K562 (cell line): ENCODE measurements around the gene POLR3G. TPM values are rescaled to one million over a fixed set of nuclear protein-coding genes. Genes with fewer than 3 reads are reported as not detected.

ENCODE experiments used
- CBX1 ChIP-seq: sonication (generic); IDR thresholded peaks from 2 replicates; pipeline ENCODE4 v1.6.1; 2016; ENCODE audit warnings: antibody characterized with exemption, low read depth, mild to moderate bottlenecking
- FIP1L1 ChIP-seq: fragments of 200-400 bp; formaldehyde crosslinking; IDR thresholded peaks from 2 replicates; pipeline ENCODE4 v1.6.1; 2018; ENCODE audit warnings: mild to moderate bottlenecking, low read depth, low read length; ENCODE audit not compliant: poor library complexity, severe bottlenecking
- GMEB1 ChIP-seq: fragments of 250-450 bp; sonication (Bioruptor Pico); IDR thresholded peaks from 2 replicates; pipeline ENCODE4 v1.4.0; 2020; ENCODE audit warnings: mild to moderate bottlenecking
- HSF4 ChIP-seq: fragments of 250-450 bp; sonication (Bioruptor Pico); IDR thresholded peaks from 2 replicates; pipeline ENCODE4 v2.1.2; 2022; ENCODE audit warnings: mild to moderate bottlenecking, moderate library complexity, borderline replicate concordance
- LARP7 ChIP-seq: fragments of 450-650 bp; IDR thresholded peaks from 2 replicates; pipeline ENCODE4 v1.6.1; 2016
- MBD2 ChIP-seq: sonication (generic); IDR thresholded peaks from 2 replicates; pipeline ENCODE4 v1.6.1; 2016; ENCODE audit warnings: low read depth, borderline replicate concordance
- MTF1 ChIP-seq: fragments of 250-450 bp; sonication (Bioruptor Pico); IDR thresholded peaks from 2 replicates; pipeline ENCODE4 v1.9.0; 2021; ENCODE audit warnings: moderate library complexity, mild to moderate bottlenecking, inconsistent platforms, borderline replicate concordance
- PHF21A ChIP-seq: fragments of 450-650 bp; IDR thresholded peaks from 2 replicates; pipeline ENCODE4 v1.6.1; 2017; ENCODE audit warnings: low read depth, borderline replicate concordance
- PRPF4 ChIP-seq: fragments of 200-400 bp; formaldehyde crosslinking; IDR thresholded peaks from one replicate; pipeline ENCODE4 v1.6.1; 2017; ENCODE audit warnings: low read length, low read depth, mild to moderate bottlenecking; ENCODE audit not compliant: insufficient read depth, poor library complexity, severe bottlenecking
- SMARCB1 ChIP-seq: IDR thresholded peaks from 2 replicates; pipeline ENCODE4 v1.6.1; 2011; ENCODE audit warnings: improper control_type of control experiment, low read depth; ENCODE audit not compliant: insufficient read length
- TOE1 ChIP-seq, 2 experiments: fragments of 450-650 bp in 1 of 2; sonication (generic) in 1 of 2; formaldehyde crosslinking in 1 of 2; IDR thresholded peaks; 2 replicates each; pipeline versions ENCODE4 v1.7.1 to v1.8.0; 2016 to 2022; ENCODE audit warnings: borderline replicate concordance in 2 of 2, mild to moderate bottlenecking in 2 of 2, antibody characterized with exemption in 1 of 2, inconsistent platforms in 1 of 2, low read depth in 1 of 2, missing genetic modification reagents in 1 of 2, moderate library complexity in 1 of 2
- ZNF407 ChIP-seq: fragments of 450-650 bp; IDR thresholded peaks from 2 replicates; pipeline ENCODE4 v1.6.1; 2016; ENCODE audit warnings: low read depth
- ZNF75A ChIP-seq: fragments of 450-650 bp; formaldehyde crosslinking; IDR thresholded peaks from 2 replicates; pipeline ENCODE4 v1.4.0; 2020; ENCODE audit warnings: mild to moderate bottlenecking
- ZNF780A ChIP-seq: fragments of 250-450 bp; sonication (Bioruptor Pico); IDR thresholded peaks from 2 replicates; pipeline ENCODE4 v1.5.0; 2021; ENCODE audit warnings: mild to moderate bottlenecking
- polyA plus RNA-seq, 8 experiments: library from polyadenylated mRNA; depleted of rRNA in 4 of 8; stranded (reverse) in 5 of 8; unstranded in 3 of 8; fragments of >200 nt; fragmentation: Nextera tagmentation in 2 of 8; fragmentation: Illumina TruSeq in 1 of 8; extraction: Ambion mirVana in 2 of 8; extraction: Trizol in 1 of 8; gene quantifications; 2 replicates each; pipeline versions ENCODE4 v1.2.1 to v1.2.3, GENCODE V29; 2011 to 2014; ENCODE audit warnings: inconsistent platforms in 1 of 8, missing spikeins in 1 of 8
- total RNA-seq, 7 experiments: library from RNA; depleted of rRNA in 6 of 7; stranded (reverse); fragments of >200 nt in 6 of 7; fragmentation: Illumina TruSeq in 2 of 7; extraction: Trizol in 2 of 7; gene quantifications; 2 replicates each; pipeline versions ENCODE4 v1.2.1 to v1.2.3, GENCODE V29; 2011 to 2021; ENCODE audit warnings: low replicate concordance in 1 of 7
- TF ChIP-seq, protein P1 (sequence below): fragments of 450-650 bp; IDR thresholded peaks from 2 replicates; pipeline ENCODE4 v1.6.1; 2018; ENCODE audit warnings: mild to moderate bottlenecking, low read depth; ENCODE audit not compliant: partially characterized antibody

The POLR3G gene
- total and polyA plus RNA-seq, 9 of the 15 experiments (the other 6 are each of a cell fraction or from before 2014, with no cell fraction given): 39.0 to 111 (median 59.0) TPM

GRCh38 chr5:90473396-90474234, 1.0 kb upstream of the POLR3G start (continued):
- no peak for TF ChIP-seq PRPF4
- no peak for TF ChIP-seq CBX1
- no peak for TF ChIP-seq PHF21A
- TF ChIP-seq ZNF75A (CRISPR knock-in tag): no peak
- no peak for TF ChIP-seq HSF4 (CRISPR knock-in tag)
- no peak for TF ChIP-seq ZNF407
- TF ChIP-seq, protein P1, sequence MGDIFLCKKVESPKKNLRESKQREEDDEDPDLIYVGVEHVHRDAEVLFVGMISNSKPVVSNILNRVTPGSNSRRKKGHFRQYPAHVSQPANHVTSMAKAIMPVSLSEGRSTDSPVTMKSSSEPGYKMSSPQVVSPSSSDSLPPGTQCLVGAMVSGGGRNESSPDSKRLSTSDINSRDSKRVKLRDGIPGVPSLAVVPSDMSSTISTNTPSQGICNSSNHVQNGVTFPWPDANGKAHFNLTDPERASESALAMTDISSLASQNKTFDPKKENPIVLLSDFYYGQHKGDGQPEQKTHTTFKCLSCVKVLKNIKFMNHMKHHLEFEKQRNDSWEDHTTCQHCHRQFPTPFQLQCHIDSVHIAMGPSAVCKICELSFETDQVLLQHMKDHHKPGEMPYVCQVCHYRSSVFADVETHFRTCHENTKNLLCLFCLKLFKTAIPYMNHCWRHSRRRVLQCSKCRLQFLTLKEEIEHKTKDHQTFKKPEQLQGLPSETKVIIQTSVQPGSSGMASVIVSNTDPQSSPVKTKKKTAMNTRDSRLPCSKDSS: no peak
- TF ChIP-seq FIP1L1: no peak
- no peak for TF ChIP-seq MBD2
- no peak for TF ChIP-seq LARP7
- TF ChIP-seq GMEB1 (CRISPR knock-in tag): no peak
- TF ChIP-seq SMARCB1: no peak
- TF ChIP-seq MTF1 (CRISPR knock-in tag): no peak
- TF ChIP-seq ZNF780A (CRISPR knock-in tag): no peak
- TF ChIP-seq TOE1 (IDR thresholded peaks at IDR 0.05; ENCODE audit: borderline replicate concordance): no peak
- TF ChIP-seq TOE1 (CRISPR knock-in tag; IDR thresholded peaks at IDR 0.05; ENCODE audit: borderline replicate concordance, low read depth): peak; percentile 79
